ENCODE measurements around the gene PXDC1. TPM values are rescaled to one million over a fixed set of nuclear protein-coding genes. Genes with fewer than 3 reads are reported as not detected.
"Not testable (repeated sequence)": the region's sequence is repeated elsewhere in the genome, so short reads cannot be mapped to it uniquely, and the experiment has no call there.

PXDC1 gene
- total RNA-seq, 4 donors from 2014 or later = 58.4 to 103 (median 72.4) TPM

DNA sequence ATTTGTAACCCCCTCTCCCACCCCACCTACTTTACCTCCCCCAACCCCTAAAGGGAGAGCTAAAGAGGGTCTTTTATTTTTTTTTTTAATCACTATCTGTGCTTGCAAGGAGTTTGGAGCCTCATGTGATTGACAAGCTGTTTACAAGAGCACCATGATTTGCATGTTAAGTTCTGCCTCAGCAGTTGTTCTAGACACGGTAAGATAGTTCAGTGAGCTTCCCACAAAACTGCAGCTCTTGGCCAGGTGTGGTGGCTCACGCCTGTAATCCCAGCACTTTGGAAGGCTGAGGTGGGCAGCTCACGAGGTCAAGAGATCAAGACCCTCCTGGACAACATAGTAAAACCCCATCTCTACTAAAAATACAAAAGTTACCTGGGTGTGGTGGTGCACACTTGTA lies 5.0 kb upstream of the PXDC1 start:
- intact Hi-C loops (cut with DNase I; ENCODE audit: low total_unique reads) = loop anchor here (10.0 kb wide), 1 partner anchor 68 kb away; no protein-coding TSS in a partner anchor
- no peak for TF ChIP-seq POLR2A (IDR thresholded peaks at IDR 0.05)
- TF ChIP-seq, protein P1, sequence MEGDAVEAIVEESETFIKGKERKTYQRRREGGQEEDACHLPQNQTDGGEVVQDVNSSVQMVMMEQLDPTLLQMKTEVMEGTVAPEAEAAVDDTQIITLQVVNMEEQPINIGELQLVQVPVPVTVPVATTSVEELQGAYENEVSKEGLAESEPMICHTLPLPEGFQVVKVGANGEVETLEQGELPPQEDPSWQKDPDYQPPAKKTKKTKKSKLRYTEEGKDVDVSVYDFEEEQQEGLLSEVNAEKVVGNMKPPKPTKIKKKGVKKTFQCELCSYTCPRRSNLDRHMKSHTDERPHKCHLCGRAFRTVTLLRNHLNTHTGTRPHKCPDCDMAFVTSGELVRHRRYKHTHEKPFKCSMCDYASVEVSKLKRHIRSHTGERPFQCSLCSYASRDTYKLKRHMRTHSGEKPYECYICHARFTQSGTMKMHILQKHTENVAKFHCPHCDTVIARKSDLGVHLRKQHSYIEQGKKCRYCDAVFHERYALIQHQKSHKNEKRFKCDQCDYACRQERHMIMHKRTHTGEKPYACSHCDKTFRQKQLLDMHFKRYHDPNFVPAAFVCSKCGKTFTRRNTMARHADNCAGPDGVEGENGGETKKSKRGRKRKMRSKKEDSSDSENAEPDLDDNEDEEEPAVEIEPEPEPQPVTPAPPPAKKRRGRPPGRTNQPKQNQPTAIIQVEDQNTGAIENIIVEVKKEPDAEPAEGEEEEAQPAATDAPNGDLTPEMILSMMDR (IDR thresholded peaks at IDR 0.05) = no peak
- 70 to 73% methylated on average over 3 of the region's 3 CpGs for WGBS, 2 donors

GRCh38 chr6:3755637-3756545 lies 4.4 kb upstream of the PXDC1 start:
- no peak for TF ChIP-seq POLR2A (IDR thresholded peaks at IDR 0.05)
- TF ChIP-seq, protein P1 (IDR thresholded peaks at IDR 0.05) = no peak
- intact Hi-C loops (cut with DNase I; ENCODE audit: low total_unique reads) = loop anchor here (10.0 kb wide), 1 partner anchor 69 kb away; no protein-coding TSS in a partner anchor
- H3K4me3 ChIP-seq (ENCODE audit: low read depth, poor library complexity, severe bottlenecking) = no peak overlapping the region
- 55 to 65% methylated on average over 11 of the region's 11 CpGs for WGBS, 2 donors
- peak in 1 of 2 donors; percentile 42 for DNase-seq (ENCODE audit: low spot score in 2 of 2)

More for the DNA sequence above, 5.0 kb upstream of the PXDC1 start:
- DNase-seq (ENCODE audit: low spot score in 2 of 2) = peak in 1 of 2 donors; percentile 48
- no peak overlapping the region for H3K4me3 ChIP-seq (ENCODE audit: low read depth, poor library complexity, severe bottlenecking)

DNA sequence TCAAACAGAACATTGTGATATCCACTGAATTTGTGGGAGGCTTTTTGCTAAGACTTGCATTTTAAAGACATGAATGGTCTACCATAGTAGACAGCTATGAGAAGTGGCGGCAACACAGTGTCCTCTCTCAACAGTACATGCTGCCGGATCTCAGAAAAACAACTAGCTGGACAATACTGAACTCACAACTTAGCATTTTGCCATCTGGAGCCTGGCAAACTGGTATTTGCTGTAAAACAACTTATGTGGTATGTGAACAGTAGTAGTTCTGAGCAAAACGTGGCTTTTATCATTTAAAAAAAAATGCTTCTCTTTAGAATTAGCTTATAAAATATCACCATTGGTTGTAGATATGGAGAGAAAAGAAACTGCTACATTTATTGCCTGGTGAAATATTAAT lies 3.3 kb upstream of the PXDC1 start:
- intact Hi-C loops (cut with DNase I; ENCODE audit: low total_unique reads) = loop anchor here (10.0 kb wide), 1 partner anchor 70 kb away; no protein-coding TSS in a partner anchor
- 75 to 84% methylated on average over 3 of the region's 3 CpGs for WGBS, 2 donors
- peak in 1 of 2 donors; percentile 48 for DNase-seq (ENCODE audit: low spot score in 2 of 2)

GRCh38 chr6:3754032-3754725 lies 2.7 kb upstream of the PXDC1 start:
- peak in 1 of 2 donors; percentile 63 for DNase-seq (ENCODE audit: low spot score in 2 of 2)
- intact Hi-C loops (cut with DNase I; ENCODE audit: low total_unique reads) = loop anchor here (10.0 kb wide), 1 partner anchor 71 kb away; no protein-coding TSS in a partner anchor
- H3K4me3 ChIP-seq (ENCODE audit: low read depth, poor library complexity, severe bottlenecking) = not testable (repeated sequence)
- 94% methylated on average over 15 of the region's 15 CpGs for WGBS, 2 donors

More for the DNA sequence above, 3.3 kb upstream of the PXDC1 start:
- no peak for TF ChIP-seq POLR2A (IDR thresholded peaks at IDR 0.05)
- TF ChIP-seq, protein P1 (IDR thresholded peaks at IDR 0.05) = no peak
- H3K4me3 ChIP-seq (ENCODE audit: low read depth, poor library complexity, severe bottlenecking) = no peak overlapping the region

GRCh38 chr6:3753228-3753835 lies 1.8 kb upstream of the PXDC1 start:
- no peak overlapping the region for H3K4me3 ChIP-seq (ENCODE audit: low read depth, poor library complexity, severe bottlenecking)
- no peak for TF ChIP-seq POLR2A (IDR thresholded peaks at IDR 0.05)
- TF ChIP-seq, protein P1 (IDR thresholded peaks at IDR 0.05) = no peak
- intact Hi-C loops (cut with DNase I; ENCODE audit: low total_unique reads) = loop anchor here (10.0 kb wide), 1 partner anchor 71 kb away; no protein-coding TSS in a partner anchor
- DNase-seq (ENCODE audit: low spot score in 2 of 2) = peak in 1 of 2 donors; percentile 77
- 70 to 74% methylated on average over 10 of the region's 10 CpGs for WGBS, 2 donors

All from lower leg skin (tissue), 4 donors.